Amniotic stem cell (primary cell): Measurements from ENCODE around the gene WNK2.

ENCODE experiments used
- DNase-seq: peaks from one replicate; lab custom pipeline; 2025; lab: John Stamatoyannopoulos, UW

WNK2 gene

GRCh38 chr9:93267091-93267541 is 83.2 kb downstream of the WNK2 start:
- no peak for DNase-seq

GRCh38 chr9:93267681-93268505 is 84.0 kb downstream of the WNK2 start:
- no peak for DNase-seq

- no peak for DNase-seq
Measured at GRCh38 chr9:93268551-93269314, 84.8 kb downstream of the WNK2 start.

GRCh38 chr9:93270976-93271375 is 87.0 kb downstream of the WNK2 start:
- no peak for DNase-seq

GRCh38 chr9:93276973-93277372 is 93.0 kb downstream of the WNK2 start:
- DNase-seq, result no peak

GRCh38 chr9:93278144-93278543 is 94.2 kb downstream of the WNK2 start:
- no peak for DNase-seq

- no peak for DNase-seq
Measured at GRCh38 chr9:93280661-93281259, 96.8 kb downstream of the WNK2 start.

GRCh38 chr9:93286252-93287188 is 102.6 kb downstream of the WNK2 start:
- DNase-seq, result no peak

GRCh38 chr9:93287189-93287552 is 103.2 kb downstream of the WNK2 start:
- no peak for DNase-seq

GRCh38 chr9:93287593-93287992 is 103.7 kb downstream of the WNK2 start:
- no peak for DNase-seq

GRCh38 chr9:93288341-93288740 is 104.4 kb downstream of the WNK2 start:
- no peak for DNase-seq

- DNase-seq, result no peak
Measured at GRCh38 chr9:93288891-93289883, 105.2 kb downstream of the WNK2 start.

- no peak for DNase-seq
Measured at GRCh38 chr9:93290495-93291434, 106.8 kb downstream of the WNK2 start.

GRCh38 chr9:93291536-93292287 is 107.8 kb downstream of the WNK2 start:
- DNase-seq, result no peak

- no peak for DNase-seq
Measured at GRCh38 chr9:93292288-93292615, 108.3 kb downstream of the WNK2 start.

- DNase-seq, result no peak
Measured at GRCh38 chr9:93292664-93293328, 108.9 kb downstream of the WNK2 start.

- no peak for DNase-seq
Measured at GRCh38 chr9:93294011-93294410, 110.1 kb downstream of the WNK2 start.

- no peak for DNase-seq
Measured at GRCh38 chr9:93295031-93295430, 111.1 kb downstream of the WNK2 start.
